Measurements from ENCODE around the gene COX5A.

The COX5A gene

GRCh38 chr15:74873036-74873755 is 64.7 kb downstream of the COX5A start, which contains the start of gene SCAMP2:
Gene SCAMP2, minus strand, starts transcription at chr15:74873365. Its CDS starts 110 bp downstream, at chr15:74873255.
- DNase-seq (ENCODE audit: low read depth) = peak; percentile 83

GRCh38 chr15:74872702-74873035 is 65.2 kb downstream of the COX5A start:
- no peak for DNase-seq (ENCODE audit: low read depth)

GRCh38 chr15:74870436-74871215 is 67.2 kb downstream of the COX5A start:
- no peak for DNase-seq (ENCODE audit: low read depth)

Data from T follicular helper cell (primary cell).